Embryonic facial prominence (tissue), 1 donor: ENCODE data around the gene PCDHGC4.
A peak's percentile ranks its signal among the peaks of the same experiment; 100 is the strongest.

Source experiments
- DNase-seq: peaks from one replicate; pipeline ENCODE4 v3.0.0-alpha.2; 2016; ENCODE audit errors: extremely low spot score

PCDHGC4 gene

DNA sequence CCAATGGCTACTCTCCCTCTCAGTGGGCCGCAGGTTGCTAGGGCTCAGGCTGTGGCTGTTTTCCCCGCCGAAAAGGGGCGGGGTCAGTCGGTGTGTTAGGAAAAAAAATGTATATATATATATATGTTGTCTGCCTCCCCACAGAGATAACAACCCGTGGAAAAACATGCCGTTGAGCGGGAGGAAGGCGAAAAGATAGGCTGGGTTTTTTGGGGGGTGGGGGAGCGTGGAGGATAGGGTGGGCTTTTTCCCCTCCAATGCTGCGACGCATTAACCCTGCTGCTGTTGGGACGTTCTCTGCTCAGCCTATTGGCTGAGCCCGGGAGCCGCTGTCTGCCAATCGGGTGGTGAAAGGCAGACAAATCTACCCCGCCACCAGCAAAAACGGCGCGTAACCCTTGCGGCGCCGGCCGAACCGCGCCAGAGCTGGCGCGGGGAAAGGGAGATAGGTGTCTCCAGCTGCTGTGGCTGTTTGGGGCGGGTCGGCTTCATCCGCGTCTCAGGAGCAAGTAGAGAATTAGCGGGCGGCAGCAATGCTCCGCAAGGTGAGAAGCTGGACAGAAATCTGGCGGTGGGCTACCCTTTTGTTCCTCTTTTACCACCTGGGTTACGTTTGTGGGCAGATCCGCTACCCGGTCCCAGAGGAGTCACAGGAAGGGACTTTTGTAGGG is at the start of gene PCDHGC4:
Gene PCDHGC4, plus strand, starts transcription at position 390 of the 671 bp plus-strand sequence. Its CDS starts 144 bp downstream, at position 534.
- no peak for DNase-seq

DNA sequence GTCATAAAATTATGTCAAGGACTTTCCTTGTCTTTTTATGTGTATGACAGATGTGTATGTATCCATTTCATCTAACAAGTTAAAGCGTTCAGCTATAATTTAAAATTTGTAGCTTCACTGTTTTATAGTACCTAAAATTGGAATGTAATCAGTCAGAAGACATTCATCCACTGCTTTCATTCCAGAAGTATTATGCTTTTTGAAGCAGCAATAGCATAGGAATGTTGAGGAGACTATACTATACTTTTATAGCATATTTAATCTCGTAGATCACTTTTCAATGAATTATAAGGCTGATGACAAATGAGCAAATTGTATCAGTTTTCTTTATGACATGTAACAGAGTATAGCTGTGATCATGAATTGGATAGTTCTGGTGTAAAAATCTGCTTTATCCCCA is 47.6 kb upstream of the PCDHGC4 start:
- DNase-seq = no peak

- DNase-seq = no peak
Measured at GRCh38 chr5:141439411-141440141, 45.3 kb upstream of the PCDHGC4 start.

DNA sequence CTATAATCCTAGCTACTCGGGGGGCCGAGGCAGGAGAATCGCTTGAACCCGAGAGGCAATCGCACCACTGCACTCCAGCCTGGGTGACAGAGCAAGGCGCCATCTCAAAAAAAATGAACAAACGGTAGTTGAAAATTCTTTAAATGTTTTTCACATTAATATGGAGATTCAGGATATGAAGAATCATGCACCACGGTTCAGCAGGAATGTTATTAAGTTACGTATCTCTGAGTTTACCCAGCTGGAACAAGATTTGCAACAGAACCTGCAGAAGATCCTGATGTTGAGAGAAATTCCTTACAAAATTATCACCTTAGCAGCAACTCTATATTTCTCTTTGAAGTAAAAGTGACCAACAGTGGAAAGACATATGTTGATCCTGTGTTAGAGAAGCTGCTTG is 44.5 kb upstream of the PCDHGC4 start:
- DNase-seq = no peak

GRCh38 chr5:141441571-141442170 is 43.2 kb upstream of the PCDHGC4 start:
- no peak for DNase-seq

- DNase-seq = no peak
Measured at GRCh38 chr5:141465351-141465750, 19.5 kb upstream of the PCDHGC4 start.

DNA sequence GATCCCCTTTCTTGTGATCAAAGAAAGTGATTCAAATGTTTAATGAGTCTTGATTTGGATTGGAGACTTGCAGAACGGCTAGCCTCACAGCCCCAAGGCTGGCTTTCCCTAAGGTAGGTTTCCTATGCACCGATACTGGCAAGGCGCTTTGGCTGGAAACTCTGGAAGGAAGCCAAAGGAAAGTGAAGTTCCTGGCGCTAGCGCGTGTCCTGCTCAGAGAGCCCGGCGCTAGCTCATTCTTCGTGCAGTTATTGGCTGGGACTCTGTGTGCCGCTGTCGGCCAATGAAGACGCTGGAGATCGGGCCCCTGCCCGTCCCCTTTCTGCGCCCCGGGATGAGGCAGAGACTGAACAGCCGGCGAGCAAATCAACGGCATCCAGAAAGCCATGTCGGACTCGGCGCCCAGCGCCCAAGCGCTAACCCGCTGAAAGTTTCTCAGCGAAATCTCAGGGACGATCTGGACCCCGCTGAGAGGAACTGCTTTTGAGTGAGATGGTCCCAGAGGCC is 9.2 kb upstream of the PCDHGC4 start, which contains the start of gene PCDHGC3:
Gene PCDHGC3, plus strand, starts transcription at position 342 of the 507 bp plus-strand sequence. Its CDS starts 151 bp downstream, at position 493.
- peak; percentile 93 for DNase-seq

GRCh38 chr5:141476132-141476911 is 8.5 kb upstream of the PCDHGC4 start:
- peak; percentile 75 for DNase-seq

DNA sequence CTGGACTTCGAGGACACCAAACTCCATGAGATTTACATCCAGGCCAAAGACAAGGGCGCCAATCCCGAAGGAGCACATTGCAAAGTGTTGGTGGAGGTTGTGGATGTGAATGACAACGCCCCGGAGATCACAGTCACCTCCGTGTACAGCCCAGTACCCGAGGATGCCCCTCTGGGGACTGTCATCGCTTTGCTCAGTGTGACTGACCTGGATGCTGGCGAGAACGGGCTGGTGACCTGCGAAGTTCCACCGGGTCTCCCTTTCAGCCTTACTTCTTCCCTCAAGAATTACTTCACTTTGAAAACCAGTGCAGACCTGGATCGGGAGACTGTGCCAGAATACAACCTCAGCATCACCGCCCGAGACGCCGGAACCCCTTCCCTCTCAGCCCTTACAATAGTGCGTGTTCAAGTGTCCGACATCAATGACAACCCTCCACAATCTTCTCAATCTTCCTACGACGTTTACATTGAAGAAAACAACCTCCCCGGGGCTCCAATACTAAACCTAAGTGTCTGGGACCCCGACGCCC is 7.7 kb upstream of the PCDHGC4 start:
- no peak for DNase-seq

- no peak for DNase-seq
Measured at GRCh38 chr5:141477815-141478214, 7.0 kb upstream of the PCDHGC4 start.

DNA sequence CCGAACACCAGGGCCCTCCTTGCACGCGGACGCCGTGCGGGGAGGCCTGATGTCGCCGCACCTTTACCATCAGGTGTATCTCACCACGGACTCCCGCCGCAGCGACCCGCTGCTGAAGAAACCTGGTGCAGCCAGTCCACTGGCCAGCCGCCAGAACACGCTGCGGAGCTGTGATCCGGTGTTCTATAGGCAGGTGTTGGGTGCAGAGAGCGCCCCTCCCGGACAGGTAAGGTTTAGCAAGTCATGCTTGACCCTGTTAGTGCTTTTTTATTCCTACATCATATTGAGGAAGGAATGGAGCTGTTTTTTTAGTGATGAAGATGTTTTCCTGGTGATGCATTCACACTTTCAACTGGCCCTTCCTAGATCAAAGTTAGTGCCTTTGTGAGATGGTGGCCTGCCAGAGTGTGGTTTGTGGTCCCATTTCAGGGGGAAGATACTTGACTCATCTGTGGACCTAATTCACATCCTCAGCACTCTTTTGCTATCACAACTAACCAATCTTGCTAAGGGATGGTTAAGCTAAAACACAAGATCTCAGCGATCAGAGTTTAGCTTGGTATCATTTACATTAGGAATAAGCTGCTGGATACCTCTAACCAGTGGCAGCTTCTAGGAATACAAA is 6.4 kb upstream of the PCDHGC4 start:
- no peak for DNase-seq

DNA sequence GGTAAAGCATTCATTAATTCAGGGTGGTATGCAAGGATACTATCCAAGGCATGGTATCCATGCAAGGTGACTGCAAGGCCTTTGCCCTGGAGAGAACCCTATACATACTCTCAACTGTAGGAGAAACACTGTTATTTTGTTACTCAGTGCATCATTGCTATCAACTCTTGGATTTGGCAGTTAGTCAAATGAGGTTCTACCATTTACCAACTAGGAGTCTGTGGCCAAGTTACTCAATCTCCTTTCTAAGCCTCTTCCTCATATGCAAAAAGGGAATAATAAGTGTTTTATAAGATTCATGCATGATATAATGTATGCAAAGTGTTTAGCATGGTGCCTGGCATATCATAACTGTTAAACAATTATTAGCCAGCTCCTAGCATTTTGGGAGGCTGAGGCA is 5.1 kb upstream of the PCDHGC4 start:
- no peak for DNase-seq

DNA sequence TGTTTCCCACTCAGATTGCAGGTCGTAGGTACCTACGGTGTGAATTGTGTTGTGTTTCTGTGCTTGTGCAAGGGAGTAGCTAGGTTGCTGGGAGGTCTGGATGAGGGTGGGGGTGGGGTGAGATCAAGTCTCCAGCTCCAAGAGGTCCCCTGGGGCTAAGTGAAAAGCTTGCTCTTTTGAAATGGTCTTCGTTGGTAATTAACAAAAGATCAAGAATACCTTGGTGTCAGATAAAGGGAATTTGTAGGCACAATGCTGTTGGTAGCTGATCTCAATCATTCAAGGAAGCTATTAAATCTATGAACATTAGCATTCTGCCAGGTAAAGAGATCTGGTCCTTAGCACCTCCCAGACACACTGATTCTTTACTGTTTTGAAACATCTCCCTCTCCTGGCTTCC is 928 bp upstream of the PCDHGC4 start:
- no peak for DNase-seq

DNA sequence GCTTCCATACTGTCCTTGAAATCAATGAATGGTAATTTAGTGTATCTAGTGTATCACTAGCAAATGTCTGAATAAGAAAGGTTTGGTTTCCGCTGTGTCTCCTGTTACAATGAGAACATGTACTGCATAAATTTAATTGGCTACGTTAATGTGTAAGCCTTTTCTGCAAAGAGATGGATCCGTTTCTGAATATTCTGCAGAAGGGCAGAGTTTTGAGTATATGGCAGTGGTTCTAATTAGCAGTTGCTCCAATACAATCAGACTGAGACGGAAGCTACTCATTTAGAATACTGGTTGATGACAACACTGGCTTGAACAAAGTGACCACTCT is 555 bp upstream of the PCDHGC4 start:
- DNase-seq = no peak

DNA sequence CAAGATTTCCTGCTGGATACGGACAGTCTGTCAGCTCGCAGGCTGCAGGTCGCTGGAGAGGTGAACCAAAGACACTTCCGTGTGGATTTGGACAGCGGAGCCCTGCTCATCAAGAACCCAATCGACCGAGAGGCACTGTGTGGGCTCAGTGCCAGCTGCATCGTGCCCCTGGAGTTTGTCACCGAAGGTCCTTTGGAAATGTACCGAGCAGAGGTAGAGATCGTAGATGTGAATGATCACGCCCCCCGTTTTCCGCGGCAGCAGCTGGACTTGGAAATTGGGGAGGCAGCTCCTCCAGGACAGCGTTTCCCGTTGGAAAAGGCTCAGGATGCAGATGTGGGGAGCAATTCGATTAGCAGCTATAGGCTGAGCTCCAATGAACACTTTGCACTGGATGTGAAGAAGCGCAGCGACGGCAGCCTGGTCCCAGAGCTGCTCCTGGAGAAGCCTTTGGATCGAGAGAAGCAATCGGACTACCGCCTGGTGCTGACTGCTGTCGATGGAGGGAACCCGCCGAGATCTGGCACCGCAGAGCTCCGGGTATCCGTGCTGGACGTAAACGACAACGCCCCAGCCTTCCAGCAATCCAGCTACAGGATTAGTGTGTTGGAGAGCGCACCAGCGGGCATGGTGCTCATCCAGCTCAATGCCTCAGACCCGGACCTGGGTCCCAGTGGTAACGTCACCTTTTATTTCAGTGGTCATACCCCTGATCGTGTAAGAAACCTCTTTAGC is 658 bp downstream of the PCDHGC4 start:
- DNase-seq = no peak

DNA sequence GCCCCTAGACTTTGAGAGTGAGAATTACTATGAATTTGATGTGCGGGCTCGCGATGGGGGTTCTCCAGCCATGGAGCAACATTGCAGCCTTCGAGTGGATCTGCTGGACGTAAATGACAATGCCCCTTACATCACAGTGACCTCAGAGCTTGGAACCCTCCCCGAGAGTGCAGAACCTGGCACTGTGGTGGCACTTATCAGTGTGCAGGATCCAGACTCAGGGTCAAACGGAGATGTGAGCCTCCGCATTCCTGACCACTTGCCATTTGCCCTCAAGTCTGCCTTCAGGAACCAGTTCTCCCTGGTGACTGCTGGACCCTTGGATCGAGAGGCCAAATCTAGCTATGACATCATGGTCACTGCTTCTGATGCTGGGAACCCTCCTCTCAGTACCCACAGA is 1.3 kb downstream of the PCDHGC4 start:
- no peak for DNase-seq

GRCh38 chr5:141487131-141487530 is 2.3 kb downstream of the PCDHGC4 start:
- no peak for DNase-seq

- no peak for DNase-seq
Measured at GRCh38 chr5:141488591-141489561, 4.0 kb downstream of the PCDHGC4 start, which contains the start of gene PCDHGC5. Gene PCDHGC5, plus strand, starts transcription at chr5:141489081. Its CDS starts 160 bp downstream, at chr5:141489241.

GRCh38 chr5:141489841-141490240 is 5.0 kb downstream of the PCDHGC4 start:
- DNase-seq = no peak
